ENCODE results near the gene PHACTR3. TPM values are rescaled to one million over a fixed set of nuclear protein-coding genes. Genes with fewer than 3 reads are reported as not detected.

PHACTR3 gene
- total RNA-seq, 1 experiment from 2014 or later, result not detected

- Histone ChIP-seq H3K23ac (ENCODE audit: insufficient read length, low read depth, low read length) (no peak overlapping the region), H2BK5ac (ENCODE audit: insufficient read length, low read length) (no peak overlapping the region), H4K91ac (ENCODE audit: insufficient read length, low read depth, low read length) (no peak overlapping the region), H3K9ac (ENCODE audit: extremely low read depth, insufficient read length, low read length) (no peak overlapping the region), H3K4ac (ENCODE audit: low read depth, low read length) (no peak overlapping the region), H4K8ac (replicated peaks; ENCODE audit: insufficient read length, low read depth, low read length) (no peak overlapping the region), H2BK15ac (ENCODE audit: low read depth, low read length) (no peak overlapping the region), H3K23me2 (ENCODE audit: insufficient read length, low read depth, low read length, poor library complexity, severe bottlenecking) (peaks cover 5% of the 10 kb centered on the region), H3K27ac (ENCODE audit: insufficient read length, low read depth, low read length) (no peak overlapping the region), H3K18ac (ENCODE audit: insufficient read length, low read depth, low read length) (no peak overlapping the region), H2BK120ac (ENCODE audit: low read depth, low read length, poor library complexity, severe bottlenecking) (no peak overlapping the region), H2AK5ac (ENCODE audit: insufficient read length, low read length) (no peak overlapping the region), H3K4me2 (ENCODE audit: insufficient read depth, insufficient read length, low read length) (no peak overlapping the region), H3K4me1 (ENCODE audit: insufficient read depth, low read length) (no peaks in the 10 kb centered on the region), H3K14ac (ENCODE audit: insufficient read depth, low read length) (no peak overlapping the region; the same call in 1 of the 2 replicates), H2AFZ (ENCODE audit: low read length) (no peak overlapping the region), H3T11ph (ENCODE audit: low read length) (no peak overlapping the region), H4K20me1 (ENCODE audit: control insufficient read depth, insufficient read depth, insufficient read length) (no peaks in the 10 kb centered on the region), H3K79me1 (ENCODE audit: insufficient read depth, low read depth, low read length, poor library complexity, severe bottlenecking) (no peaks in the 10 kb centered on the region), H2BK20ac (ENCODE audit: low read depth, low read length, poor library complexity, severe bottlenecking) (no peak overlapping the region), H3K27me3 (ENCODE audit: insufficient read depth, low read length) (peaks cover 46% of the 10 kb centered on the region), H2BK12ac (ENCODE audit: insufficient read length, low read depth, low read length) (no peak overlapping the region), H3K56ac (ENCODE audit: insufficient read length, low read depth, low read length) (no peak overlapping the region), H4K5ac (ENCODE audit: insufficient read length, low read depth, low read length) (no peak overlapping the region), H3K79me2 (ENCODE audit: insufficient read depth, low read length) (no peaks in the 10 kb centered on the region), H3K9me3 (ENCODE audit: control insufficient read depth, low read depth, low read length) (no peaks in the 10 kb centered on the region)
- TF ChIP-seq, protein P1, sequence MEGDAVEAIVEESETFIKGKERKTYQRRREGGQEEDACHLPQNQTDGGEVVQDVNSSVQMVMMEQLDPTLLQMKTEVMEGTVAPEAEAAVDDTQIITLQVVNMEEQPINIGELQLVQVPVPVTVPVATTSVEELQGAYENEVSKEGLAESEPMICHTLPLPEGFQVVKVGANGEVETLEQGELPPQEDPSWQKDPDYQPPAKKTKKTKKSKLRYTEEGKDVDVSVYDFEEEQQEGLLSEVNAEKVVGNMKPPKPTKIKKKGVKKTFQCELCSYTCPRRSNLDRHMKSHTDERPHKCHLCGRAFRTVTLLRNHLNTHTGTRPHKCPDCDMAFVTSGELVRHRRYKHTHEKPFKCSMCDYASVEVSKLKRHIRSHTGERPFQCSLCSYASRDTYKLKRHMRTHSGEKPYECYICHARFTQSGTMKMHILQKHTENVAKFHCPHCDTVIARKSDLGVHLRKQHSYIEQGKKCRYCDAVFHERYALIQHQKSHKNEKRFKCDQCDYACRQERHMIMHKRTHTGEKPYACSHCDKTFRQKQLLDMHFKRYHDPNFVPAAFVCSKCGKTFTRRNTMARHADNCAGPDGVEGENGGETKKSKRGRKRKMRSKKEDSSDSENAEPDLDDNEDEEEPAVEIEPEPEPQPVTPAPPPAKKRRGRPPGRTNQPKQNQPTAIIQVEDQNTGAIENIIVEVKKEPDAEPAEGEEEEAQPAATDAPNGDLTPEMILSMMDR (conservative IDR thresholded peaks at IDR 0.05), result no peak
- no peak overlapping the region; a peak in 1 of 5 replicates for H3K4me3 Mint-ChIP-seq
- H3K4me1 Mint-ChIP-seq, result no peaks in the 10 kb centered on the region
- no CpG with 5 or more reads among the region's 3 CpGs for WGBS (ENCODE audit: extremely low coverage, insufficient read length, low lambda C conversion rate)
- peaks cover 0 to 25% of the 10 kb centered on the region in 2 experiments; a peak in 2 of 5 replicates for H3K9me3 Mint-ChIP-seq
- peaks cover 96% of the 10 kb centered on the region for H3K27me3 Mint-ChIP-seq (ENCODE audit: low read depth)
- no peak for DNase-seq
- no peaks in the 10 kb centered on the region for H3K36me3 Mint-ChIP-seq (ENCODE audit: insufficient read depth in 1 of 3, low read depth in 3 of 3)
- no peak overlapping the region for H3K27ac Mint-ChIP-seq
Observed at GRCh38 chr20:59602546-59603080, 1.7 kb upstream of the PHACTR3 start.

Measured in H9 (cell line).